WTC11 (cell line): Measurements from ENCODE around the gene SGPP1. TPM values are rescaled to one million over a fixed set of nuclear protein-coding genes. Genes with fewer than 3 reads are reported as not detected.

ENCODE experiments used
- ATAC-seq: fragments of 200-7000 bp; cut with Tn5 transposase; 2 replicates; pipeline ENCODE4 v1.10.0; 2021; ENCODE audit warnings: mild to moderate bottlenecking, moderate library complexity
- CTCF ChIA-PET: fragments of 300-600 bp; sonication (Branson Sonifier 250); formaldehyde crosslinking; loops from one replicate; lab custom pipeline; 2021; ENCODE audit warnings: antibody characterized with exemption; lab: Charles Lee
- POLR2A ChIA-PET: fragments of 350-600 bp; sonication (Branson Sonifier 250); formaldehyde crosslinking; loops from one replicate; lab custom pipeline; 2021; ENCODE audit warnings: antibody characterized with exemption; lab: Charles Lee
- DNase-seq: peaks from one replicate; pipeline ENCODE4 v3.0.0; 2021; ENCODE audit warnings: low spot score
- H3K27ac Mint-ChIP-seq: 2 replicates; pipeline ENCODE4 v1.8.0; 2021; ENCODE audit warnings: mixed read lengths
- H3K27me3 Mint-ChIP-seq: 2 replicates; pipeline ENCODE4 v1.8.0; 2021; ENCODE audit warnings: low read depth, mild to moderate bottlenecking, moderate library complexity, mixed read lengths
- H3K36me3 Mint-ChIP-seq: 2 replicates; pipeline ENCODE4 v1.8.0; 2021; ENCODE audit warnings: mixed read lengths
- H3K4me1 Mint-ChIP-seq: 2 replicates; pipeline ENCODE4 v1.8.0; 2022; ENCODE audit warnings: mixed read lengths
- H3K4me3 Mint-ChIP-seq: 2 replicates; pipeline ENCODE4 v1.8.0; 2021; ENCODE audit warnings: mild to moderate bottlenecking, moderate library complexity, mixed read lengths
- H3K9me3 Mint-ChIP-seq: 2 replicates; pipeline ENCODE4 v1.8.0; 2021; ENCODE audit warnings: mixed read lengths
- ATF2 ChIP-seq: sonication (generic); formaldehyde crosslinking; IDR thresholded peaks from 2 replicates; pipeline ENCODE4 v1.8.1; 2022; ENCODE audit warnings: low read depth, missing genetic modification reagents, borderline replicate concordance
- CBFB ChIP-seq: sonication (generic); formaldehyde crosslinking; IDR thresholded peaks from 2 replicates; pipeline ENCODE4 v1.8.1; 2022; ENCODE audit warnings: mild to moderate bottlenecking, low read depth, missing genetic modification reagents
- E2F1 ChIP-seq: sonication (generic); formaldehyde crosslinking; IDR thresholded peaks from 2 replicates; pipeline ENCODE4 v1.8.0; 2022; ENCODE audit warnings: mild to moderate bottlenecking, missing genetic modification reagents
- ERG ChIP-seq: fragments of 250-450 bp; sonication (Bioruptor Pico); IDR thresholded peaks from 2 replicates; pipeline ENCODE4 v1.8.0; 2021; ENCODE audit warnings: mild to moderate bottlenecking
- ETV6 ChIP-seq: sonication (generic); formaldehyde crosslinking; IDR thresholded peaks from 2 replicates; pipeline ENCODE4 v1.8.1; 2022; ENCODE audit warnings: mild to moderate bottlenecking, missing genetic modification reagents
- IRF2 ChIP-seq: sonication (generic); formaldehyde crosslinking; IDR thresholded peaks from 2 replicates; pipeline ENCODE4 v1.8.0; 2022; ENCODE audit warnings: low read depth, missing genetic modification reagents, borderline replicate concordance
- NR2C2 ChIP-seq: sonication (generic); formaldehyde crosslinking; IDR thresholded peaks from 2 replicates; pipeline ENCODE4 v1.8.0; 2022; ENCODE audit warnings: mild to moderate bottlenecking, missing genetic modification reagents
- STAT6 ChIP-seq: sonication (generic); formaldehyde crosslinking; conservative IDR thresholded peaks from 2 replicates; pipeline ENCODE4 v1.8.1; 2023; ENCODE audit warnings: mild to moderate bottlenecking, low read depth, missing genetic modification reagents, moderate library complexity
- TCF7 ChIP-seq: sonication (generic); formaldehyde crosslinking; IDR thresholded peaks from 2 replicates; pipeline ENCODE4 v1.8.0; 2022; ENCODE audit warnings: mild to moderate bottlenecking, low read depth, missing genetic modification reagents, moderate library complexity
- TP53 ChIP-seq: sonication (generic); formaldehyde crosslinking; IDR thresholded peaks from 2 replicates; pipeline ENCODE4 v1.8.1; 2023; ENCODE audit warnings: mild to moderate bottlenecking, missing genetic modification reagents
- ZNF317 ChIP-seq: sonication (generic); formaldehyde crosslinking; IDR thresholded peaks from 2 replicates; pipeline ENCODE4 v1.8.1; 2023; ENCODE audit warnings: low read depth, mild to moderate bottlenecking, moderate library complexity, missing genetic modification reagents, borderline replicate concordance
- ZNF416 ChIP-seq: fragments of 250-450 bp; sonication (Bioruptor Pico); IDR thresholded peaks from 2 replicates; pipeline ENCODE4 v1.9.0; 2021; ENCODE audit warnings: mild to moderate bottlenecking, inconsistent platforms
- ZNF425 ChIP-seq: fragments of 250-450 bp; sonication (Bioruptor Pico); conservative IDR thresholded peaks from 2 replicates; pipeline ENCODE4 v1.9.0; 2021; ENCODE audit warnings: mild to moderate bottlenecking
- ZNF512 ChIP-seq: sonication (generic); formaldehyde crosslinking; IDR thresholded peaks from 2 replicates; pipeline ENCODE4 v1.8.1; 2022; ENCODE audit warnings: missing genetic modification reagents, borderline replicate concordance
- total RNA-seq: library from RNA; stranded (reverse); gene quantifications from 3 replicates; pipeline ENCODE4 v1.2.3, GENCODE V29; 2021

Gene SGPP1
- total RNA-seq, 1 experiment from 2014 or later: 8.5 TPM

- TF ChIP-seq ZNF512 (CRISPR knock-in tag) (no peak), CBFB (CRISPR knock-in tag) (no peak), ETV6 (CRISPR knock-in tag) (no peak)
- TF ChIP-seq, all 79 proteins: peak for 0
Observed at GRCh38 chr14:63659726-63660125, 68.1 kb downstream of the SGPP1 start (continued).

- no peaks in the 10 kb centered on the region for H3K27me3 Mint-ChIP-seq
- H3K4me3 Mint-ChIP-seq: no peak overlapping the region
Observed at GRCh38 chr14:63656194-63656593, 71.7 kb downstream of the SGPP1 start.

GRCh38 chr14:63654936-63655335 is 72.9 kb downstream of the SGPP1 start:
- no peaks in the 10 kb centered on the region for H3K36me3 Mint-ChIP-seq
- ChIA-PET POLR2A (no interaction called here), CTCF (no interaction called here)
- no peak overlapping the region for H3K27ac Mint-ChIP-seq
- DNase-seq (no peak), ATAC-seq (no peak)
- H3K4me1 Mint-ChIP-seq: no peaks in the 10 kb centered on the region
- H3K4me3 Mint-ChIP-seq: no peak overlapping the region
- H3K9me3 Mint-ChIP-seq: no peaks in the 10 kb centered on the region
- H3K27me3 Mint-ChIP-seq: no peaks in the 10 kb centered on the region
- no peak for TF ChIP-seq ZNF425 (CRISPR knock-in tag)
- TF ChIP-seq E2F1 (CRISPR knock-in tag): no peak
- TF ChIP-seq STAT6 (CRISPR knock-in tag): no peak
- TF ChIP-seq NR2C2 (CRISPR knock-in tag): no peak

More at GRCh38 chr14:63656194-63656593, 71.7 kb downstream of the SGPP1 start:
- POLR2A ChIA-PET: no interaction called here
- DNase-seq (no peak), ATAC-seq (no peak)
- TF ChIP-seq ATF2 (CRISPR knock-in tag): no peak
- TF ChIP-seq IRF2 (CRISPR knock-in tag): no peak
- no peak for TF ChIP-seq ZNF416
- TF ChIP-seq TP53 (CRISPR knock-in tag): no peak
- no peak for TF ChIP-seq ERG
- TF ChIP-seq ZNF512 (CRISPR knock-in tag): no peak
- TF ChIP-seq E2F1 (CRISPR knock-in tag): no peak
- TF ChIP-seq TCF7: no peak
- TF ChIP-seq ZNF317: no peak
- H3K36me3 Mint-ChIP-seq: no peaks in the 10 kb centered on the region
- H3K9me3 Mint-ChIP-seq: no peaks in the 10 kb centered on the region
- H3K27ac Mint-ChIP-seq: no peak overlapping the region
- H3K4me1 Mint-ChIP-seq: no peaks in the 10 kb centered on the region
- CTCF ChIA-PET: no interaction called here
